ENCODE measurements around the gene PTGFRN. TPM values are rescaled to one million over a fixed set of nuclear protein-coding genes. Genes with fewer than 3 reads are reported as not detected.

Gene PTGFRN
- total RNA-seq, 1 donor from 2014 or later, result 105 TPM

DNA sequence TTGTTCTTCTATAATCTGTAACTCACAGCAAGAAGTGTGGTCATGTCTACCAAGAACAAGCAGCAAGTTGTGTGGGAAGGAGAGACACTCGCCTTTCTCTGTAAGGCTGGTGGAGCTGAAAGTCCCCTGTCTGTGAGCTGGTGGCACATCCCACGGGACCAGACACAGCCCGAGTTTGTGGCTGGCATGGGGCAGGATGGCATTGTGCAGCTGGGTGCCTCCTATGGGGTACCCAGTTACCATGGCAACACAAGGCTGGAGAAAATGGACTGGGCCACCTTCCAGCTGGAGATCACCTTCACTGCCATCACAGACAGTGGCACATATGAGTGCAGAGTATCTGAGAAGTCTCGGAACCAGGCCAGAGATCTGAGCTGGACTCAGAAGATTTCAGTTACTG, 107.3 kb downstream of the PTGFRN start:
- Histone ChIP-seq H3K4me3 (ENCODE audit: low read length in 3 of 3) (no peak overlapping the region), H3K36me3 (ENCODE audit: control insufficient read depth in 3 of 3, insufficient read depth in 3 of 3, low read length in 3 of 3) (no peaks in the 10 kb centered on the region), H3K4me1 (ENCODE audit: control insufficient read depth in 3 of 3, insufficient read depth in 3 of 3, low read length in 3 of 3) (no peaks in the 10 kb centered on the region), H3K27ac (ENCODE audit: low read depth, low read length) (no peak overlapping the region), H3K9me3 (ENCODE audit: control insufficient read depth in 3 of 3, low read length in 3 of 3) (no peaks in the 10 kb centered on the region), H3K27me3 (ENCODE audit: control insufficient read depth in 3 of 3, insufficient read depth in 3 of 3, low read length in 3 of 3) (peaks cover 0 to 3% (median 0%) of the 10 kb centered on the region in 3 donors), H3K9ac (ENCODE audit: low read depth in 1 of 3, low read length in 3 of 3) (no peak overlapping the region)

- H3K4me3 ChIP-seq (ENCODE audit: low read length in 3 of 3), result no peak overlapping the region
- no peak overlapping the region for H3K9ac ChIP-seq (ENCODE audit: low read depth in 1 of 3, low read length in 3 of 3)
- no peaks in the 10 kb centered on the region for H3K36me3 ChIP-seq (ENCODE audit: control insufficient read depth in 3 of 3, insufficient read depth in 3 of 3, low read length in 3 of 3)
- H3K27ac ChIP-seq (ENCODE audit: low read depth, low read length), result no peak overlapping the region
- H3K27me3 ChIP-seq (ENCODE audit: control insufficient read depth in 3 of 3, insufficient read depth in 3 of 3, low read length in 3 of 3), result peaks cover 0 to 3% (median 0%) of the 10 kb centered on the region in 3 donors
- no peaks in the 10 kb centered on the region for H3K4me1 ChIP-seq (ENCODE audit: control insufficient read depth in 3 of 3, insufficient read depth in 3 of 3, low read length in 3 of 3)
- no peaks in the 10 kb centered on the region for H3K9me3 ChIP-seq (ENCODE audit: control insufficient read depth in 3 of 3, low read length in 3 of 3)
Measured at GRCh38 chr1:117017648-117018047, 107.9 kb downstream of the PTGFRN start.

GRCh38 chr1:117020526-117021156, 110.9 kb downstream of the PTGFRN start:
- Histone ChIP-seq H3K27me3 (ENCODE audit: control insufficient read depth in 3 of 3, insufficient read depth in 3 of 3, low read length in 3 of 3) (peaks cover 0 to 3% (median 0%) of the 10 kb centered on the region in 3 donors), H3K36me3 (ENCODE audit: control insufficient read depth in 3 of 3, insufficient read depth in 3 of 3, low read length in 3 of 3) (no peaks in the 10 kb centered on the region), H3K9ac (ENCODE audit: low read depth in 1 of 3, low read length in 3 of 3) (no peak overlapping the region), H3K27ac (ENCODE audit: low read depth, low read length) (no peak overlapping the region), H3K9me3 (ENCODE audit: control insufficient read depth in 3 of 3, low read length in 3 of 3) (no peaks in the 10 kb centered on the region), H3K4me1 (ENCODE audit: control insufficient read depth in 3 of 3, insufficient read depth in 3 of 3, low read length in 3 of 3) (no peaks in the 10 kb centered on the region), H3K4me3 (ENCODE audit: low read length in 3 of 3) (no peak overlapping the region)

DNA sequence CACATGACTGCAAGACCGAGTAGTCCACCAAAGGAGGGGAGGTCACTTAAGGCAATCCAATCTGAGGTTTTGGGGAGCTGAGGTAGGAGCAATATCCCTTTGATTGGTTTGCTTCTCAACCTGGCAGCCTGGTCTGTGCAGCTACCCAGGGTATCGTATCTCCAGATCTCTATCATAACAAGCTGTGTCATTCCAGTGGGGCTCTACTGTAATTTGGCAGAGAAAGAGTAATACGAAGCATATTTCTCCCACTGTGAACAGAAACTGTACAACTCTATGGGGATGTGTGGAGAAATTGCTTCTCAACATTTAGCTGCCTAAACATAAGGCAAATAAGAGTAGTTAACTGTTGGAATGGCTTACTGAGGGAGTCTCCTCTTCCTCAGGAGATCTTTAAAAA, 112.4 kb downstream of the PTGFRN start:
- H3K9me3 ChIP-seq (ENCODE audit: control insufficient read depth in 3 of 3, low read length in 3 of 3), result no peaks in the 10 kb centered on the region
- no peak overlapping the region for H3K9ac ChIP-seq (ENCODE audit: low read depth in 1 of 3, low read length in 3 of 3)
- H3K27me3 ChIP-seq (ENCODE audit: control insufficient read depth in 3 of 3, insufficient read depth in 3 of 3, low read length in 3 of 3), result peaks cover 0 to under 1% (median 0%) of the 10 kb centered on the region in 3 donors
- H3K4me1 ChIP-seq (ENCODE audit: control insufficient read depth in 3 of 3, insufficient read depth in 3 of 3, low read length in 3 of 3), result peaks cover 0 to 6% (median 0%) of the 10 kb centered on the region in 3 donors
- no peaks in the 10 kb centered on the region for H3K36me3 ChIP-seq (ENCODE audit: control insufficient read depth in 3 of 3, insufficient read depth in 3 of 3, low read length in 3 of 3)
- H3K4me3 ChIP-seq (ENCODE audit: low read length in 3 of 3), result no peak overlapping the region
- H3K27ac ChIP-seq (ENCODE audit: low read depth, low read length), result no peak overlapping the region

- no peak overlapping the region for H3K27ac ChIP-seq (ENCODE audit: low read depth, low read length)
- H3K4me3 ChIP-seq (ENCODE audit: low read length in 3 of 3), result no peak overlapping the region
- H3K9ac ChIP-seq (ENCODE audit: low read depth in 1 of 3, low read length in 3 of 3), result no peak overlapping the region
- no peaks in the 10 kb centered on the region for H3K36me3 ChIP-seq (ENCODE audit: control insufficient read depth in 3 of 3, insufficient read depth in 3 of 3, low read length in 3 of 3)
- H3K9me3 ChIP-seq (ENCODE audit: control insufficient read depth in 3 of 3, low read length in 3 of 3), result no peaks in the 10 kb centered on the region
- peaks cover 0 to 6% (median 0%) of the 10 kb centered on the region in 3 donors for H3K4me1 ChIP-seq (ENCODE audit: control insufficient read depth in 3 of 3, insufficient read depth in 3 of 3, low read length in 3 of 3)
- no peaks in the 10 kb centered on the region for H3K27me3 ChIP-seq (ENCODE audit: control insufficient read depth in 3 of 3, insufficient read depth in 3 of 3, low read length in 3 of 3)
Measured at GRCh38 chr1:117025568-117025967, 115.9 kb downstream of the PTGFRN start.

DNA sequence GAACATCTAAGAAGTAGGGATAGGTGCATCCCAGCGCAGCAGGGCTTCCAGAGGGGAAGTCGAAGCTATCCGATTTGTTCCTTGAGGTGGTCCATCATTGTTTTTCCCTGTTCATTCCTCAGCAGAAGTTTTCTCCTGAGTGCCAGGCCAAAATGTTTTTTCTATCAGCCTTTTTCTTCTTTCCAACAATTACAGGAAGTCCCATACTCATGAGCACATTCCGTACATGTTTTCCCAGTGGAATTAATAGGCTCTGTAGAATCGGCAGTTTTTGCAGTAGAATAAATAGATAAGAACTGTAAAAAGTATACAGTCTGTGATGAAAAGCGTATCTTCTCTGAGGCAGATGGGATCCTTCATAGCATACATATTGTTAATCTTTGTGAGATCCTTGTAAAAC, 116.6 kb downstream of the PTGFRN start:
- Histone ChIP-seq H3K27ac (ENCODE audit: low read depth, low read length) (no peak overlapping the region), H3K4me3 (ENCODE audit: low read length in 3 of 3) (no peak overlapping the region), H3K4me1 (ENCODE audit: control insufficient read depth in 3 of 3, insufficient read depth in 3 of 3, low read length in 3 of 3) (peaks cover 0 to 6% (median 0%) of the 10 kb centered on the region in 3 donors), H3K27me3 (ENCODE audit: control insufficient read depth in 3 of 3, insufficient read depth in 3 of 3, low read length in 3 of 3) (no peaks in the 10 kb centered on the region), H3K9ac (ENCODE audit: low read depth in 1 of 3, low read length in 3 of 3) (no peak overlapping the region), H3K9me3 (ENCODE audit: control insufficient read depth in 3 of 3, low read length in 3 of 3) (no peaks in the 10 kb centered on the region), H3K36me3 (ENCODE audit: control insufficient read depth in 3 of 3, insufficient read depth in 3 of 3, low read length in 3 of 3) (no peaks in the 10 kb centered on the region)

DNA sequence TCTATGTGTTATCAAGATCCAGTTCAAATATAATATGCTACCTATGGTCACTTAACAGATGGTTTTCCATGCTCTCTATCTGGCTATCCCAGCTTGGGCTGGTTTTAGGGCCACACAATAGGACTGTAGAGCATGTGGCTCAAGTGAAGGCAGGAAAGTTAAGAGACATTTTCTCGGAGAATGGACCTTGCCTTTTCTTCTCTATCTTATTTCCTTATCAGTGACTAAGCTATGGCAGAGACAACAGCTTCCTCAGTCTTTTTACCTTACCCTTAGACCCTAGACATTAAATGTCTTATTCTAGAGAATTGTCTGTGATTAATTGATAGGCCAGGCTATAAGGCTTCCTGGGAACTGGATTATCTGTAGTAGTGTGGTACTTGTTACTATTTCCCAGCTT, 120.0 kb downstream of the PTGFRN start:
- Histone ChIP-seq H3K36me3 (ENCODE audit: control insufficient read depth in 3 of 3, insufficient read depth in 3 of 3, low read length in 3 of 3) (no peaks in the 10 kb centered on the region), H3K4me1 (ENCODE audit: control insufficient read depth in 3 of 3, insufficient read depth in 3 of 3, low read length in 3 of 3) (peaks cover 0 to 6% (median 0%) of the 10 kb centered on the region in 3 donors), H3K9me3 (ENCODE audit: control insufficient read depth in 3 of 3, low read length in 3 of 3) (no peaks in the 10 kb centered on the region), H3K4me3 (ENCODE audit: low read length in 3 of 3) (no peak overlapping the region), H3K27me3 (ENCODE audit: control insufficient read depth in 3 of 3, insufficient read depth in 3 of 3, low read length in 3 of 3) (no peaks in the 10 kb centered on the region), H3K9ac (ENCODE audit: low read depth in 1 of 3, low read length in 3 of 3) (no peak overlapping the region), H3K27ac (ENCODE audit: low read depth, low read length) (no peak overlapping the region)

DNA sequence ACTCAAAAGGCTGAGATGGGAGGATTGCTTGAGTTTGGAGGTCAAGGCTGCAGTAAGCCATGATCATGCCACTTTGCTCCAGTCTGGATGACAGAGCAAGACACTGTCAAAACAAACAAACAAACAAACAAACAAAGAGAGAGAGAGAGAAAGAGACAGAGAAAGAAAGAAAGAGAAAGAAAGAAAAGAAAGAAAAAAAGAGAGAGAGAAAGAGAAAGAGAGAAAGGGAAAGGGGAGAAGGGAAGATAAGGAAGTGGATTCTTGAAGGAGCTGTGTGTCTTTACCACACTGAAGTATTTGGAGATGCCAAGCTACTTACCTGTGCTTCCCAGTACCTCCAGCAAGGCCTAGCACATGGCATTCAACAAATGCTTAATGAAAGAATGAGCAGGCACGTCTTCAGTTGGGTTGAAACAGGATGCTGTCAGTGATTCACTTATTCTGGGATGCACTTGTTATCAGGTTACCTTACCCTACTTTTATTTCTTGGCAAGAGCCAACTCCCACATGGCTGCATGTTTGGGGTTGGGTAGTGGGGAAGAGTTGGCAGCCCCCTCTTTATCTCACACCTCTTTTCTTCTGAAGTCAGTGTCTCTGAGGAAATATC, 120.7 kb downstream of the PTGFRN start:
- Histone ChIP-seq H3K9ac (ENCODE audit: low read depth in 1 of 3, low read length in 3 of 3) (no peak overlapping the region), H3K27me3 (ENCODE audit: control insufficient read depth in 3 of 3, insufficient read depth in 3 of 3, low read length in 3 of 3) (no peaks in the 10 kb centered on the region), H3K27ac (ENCODE audit: low read depth, low read length) (no peak overlapping the region), H3K4me3 (ENCODE audit: low read length in 3 of 3) (no peak overlapping the region), H3K9me3 (ENCODE audit: control insufficient read depth in 3 of 3, low read length in 3 of 3) (no peaks in the 10 kb centered on the region), H3K4me1 (ENCODE audit: control insufficient read depth in 3 of 3, insufficient read depth in 3 of 3, low read length in 3 of 3) (peaks cover 0 to 6% (median 0%) of the 10 kb centered on the region in 3 donors), H3K36me3 (ENCODE audit: control insufficient read depth in 3 of 3, insufficient read depth in 3 of 3, low read length in 3 of 3) (no peaks in the 10 kb centered on the region)

- no peaks in the 10 kb centered on the region for H3K4me1 ChIP-seq (ENCODE audit: control insufficient read depth in 3 of 3, insufficient read depth in 3 of 3, low read length in 3 of 3)
- no peak overlapping the region for H3K4me3 ChIP-seq (ENCODE audit: low read length in 3 of 3)
- no peaks in the 10 kb centered on the region for H3K27me3 ChIP-seq (ENCODE audit: control insufficient read depth in 3 of 3, insufficient read depth in 3 of 3, low read length in 3 of 3)
- H3K9ac ChIP-seq (ENCODE audit: low read depth in 1 of 3, low read length in 3 of 3), result no peak overlapping the region
- no peaks in the 10 kb centered on the region for H3K36me3 ChIP-seq (ENCODE audit: control insufficient read depth in 3 of 3, insufficient read depth in 3 of 3, low read length in 3 of 3)
- H3K27ac ChIP-seq (ENCODE audit: low read depth, low read length), result no peak overlapping the region
- no peaks in the 10 kb centered on the region for H3K9me3 ChIP-seq (ENCODE audit: control insufficient read depth in 3 of 3, low read length in 3 of 3)
Measured at GRCh38 chr1:117032266-117032665, 122.5 kb downstream of the PTGFRN start.

DNA sequence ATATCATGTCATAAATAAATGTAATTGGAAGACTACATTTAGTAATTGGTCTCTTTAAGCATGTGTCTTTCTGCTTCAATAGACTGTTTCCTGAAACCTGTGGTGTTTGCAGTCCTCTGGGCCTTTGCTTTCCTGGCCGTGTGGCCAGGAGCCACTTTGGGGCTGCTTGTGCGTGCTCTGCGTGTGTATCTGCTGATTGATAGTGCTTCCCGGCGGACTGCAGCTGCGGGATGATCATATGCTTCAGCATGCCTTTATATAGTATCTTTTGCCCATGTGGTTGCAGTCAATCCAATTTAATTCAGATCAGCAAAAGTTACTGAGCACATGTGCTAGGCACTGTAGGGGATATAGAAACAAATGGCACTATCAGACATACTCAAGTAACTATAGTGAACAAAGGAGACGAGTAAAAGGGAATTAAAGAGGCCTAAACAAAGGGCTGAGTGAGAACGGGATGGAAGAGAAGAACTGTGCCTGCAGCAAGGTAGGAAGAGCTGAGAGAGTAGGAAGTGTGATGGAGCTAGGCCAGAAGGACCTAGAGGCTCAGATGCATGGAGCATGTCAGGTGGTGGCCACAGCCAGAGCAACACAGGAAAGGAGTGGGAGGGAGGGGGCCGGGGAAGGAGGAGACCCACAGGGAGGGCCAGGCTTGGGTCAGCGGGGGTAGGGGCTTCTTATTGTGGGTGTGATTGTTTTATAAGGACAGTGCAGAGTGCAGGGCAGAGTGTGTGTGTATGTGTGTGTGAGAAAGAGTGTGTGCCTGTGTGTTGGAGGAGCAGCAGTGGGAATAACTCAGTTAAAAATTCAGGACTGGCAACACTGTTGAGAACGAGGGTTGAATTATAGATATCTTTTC, 123.2 kb downstream of the PTGFRN start:
- Histone ChIP-seq H3K4me1 (ENCODE audit: control insufficient read depth in 3 of 3, insufficient read depth in 3 of 3, low read length in 3 of 3) (no peaks in the 10 kb centered on the region), H3K9ac (ENCODE audit: low read depth in 1 of 3, low read length in 3 of 3) (no peak overlapping the region), H3K27me3 (ENCODE audit: control insufficient read depth in 3 of 3, insufficient read depth in 3 of 3, low read length in 3 of 3) (no peaks in the 10 kb centered on the region), H3K4me3 (ENCODE audit: low read length in 3 of 3) (no peak overlapping the region), H3K27ac (ENCODE audit: low read depth, low read length) (no peak overlapping the region), H3K36me3 (ENCODE audit: control insufficient read depth in 3 of 3, insufficient read depth in 3 of 3, low read length in 3 of 3) (no peaks in the 10 kb centered on the region), H3K9me3 (ENCODE audit: control insufficient read depth in 3 of 3, low read length in 3 of 3) (no peaks in the 10 kb centered on the region)

Data from skeletal muscle tissue (tissue), 4 donors.